HK-2 (cell line): Measurements from ENCODE around the gene NXPH2.
A peak's percentile ranks its signal among the peaks of the same experiment; 100 is the strongest.

Experiments used
- DNase-seq: peaks from one replicate; pipeline ENCODE4 v3.0.0-alpha.2; 2018; ENCODE audit not compliant: unreplicated experiment

Gene NXPH2

GRCh38 chr2:138711812-138712211, 68.4 kb downstream of the NXPH2 start:
- DNase-seq, result no peak

DNA sequence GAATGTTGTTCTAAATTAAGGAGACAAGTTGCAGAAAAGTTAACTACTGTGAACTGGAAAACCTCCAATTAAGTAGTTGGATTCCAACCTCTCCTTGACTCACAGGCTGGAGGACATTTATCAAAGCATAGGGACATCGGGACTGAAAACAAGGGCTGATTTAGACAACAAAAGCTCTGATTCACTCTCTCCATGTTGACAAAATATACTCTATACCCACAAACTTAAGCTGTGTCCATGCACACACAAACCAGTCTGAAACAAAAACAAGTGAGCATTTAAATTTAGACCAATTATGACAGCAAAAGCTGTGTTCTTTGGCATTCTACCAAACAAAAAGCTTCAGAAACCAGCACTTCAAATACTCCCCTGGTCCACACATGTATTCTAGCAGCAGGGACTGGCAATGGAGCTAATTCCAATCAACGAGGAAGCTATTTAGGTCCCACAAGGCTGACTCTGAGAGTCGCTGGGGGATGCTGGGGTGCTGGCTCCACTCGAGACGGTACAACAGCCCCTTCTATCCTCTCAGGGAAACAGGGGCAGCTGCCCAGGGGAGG, 71.4 kb downstream of the NXPH2 start:
- no peak for DNase-seq

GRCh38 chr2:138707392-138708074, 72.7 kb downstream of the NXPH2 start:
- no peak for DNase-seq

GRCh38 chr2:138703242-138703641, 76.9 kb downstream of the NXPH2 start:
- no peak for DNase-seq

DNA sequence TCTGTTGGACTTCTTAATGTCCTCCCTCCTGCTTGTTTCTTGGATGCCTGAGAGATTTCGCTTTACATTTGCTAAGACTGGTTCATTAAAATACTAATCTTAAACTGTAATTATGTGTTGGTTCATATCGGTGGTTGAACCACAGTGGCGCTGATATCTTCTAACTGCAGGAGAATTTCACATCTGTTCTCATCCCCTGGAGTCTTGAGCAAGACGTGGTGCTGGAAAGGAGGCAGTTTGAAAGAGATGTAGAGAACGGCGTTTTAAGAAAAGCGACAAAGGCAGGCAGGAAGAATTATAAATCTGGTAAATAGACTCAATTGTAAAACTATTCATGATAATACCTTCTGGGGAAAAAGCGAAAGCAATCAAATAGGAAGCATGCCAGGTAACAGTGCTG, 79.5 kb downstream of the NXPH2 start:
- DNase-seq, result no peak

GRCh38 chr2:138699421-138699820, 80.8 kb downstream of the NXPH2 start:
- DNase-seq, result no peak

GRCh38 chr2:138698428-138698827, 81.8 kb downstream of the NXPH2 start:
- DNase-seq, result no peak

- DNase-seq, result no peak
Observed at GRCh38 chr2:138691667-138692066, 88.5 kb downstream of the NXPH2 start.

DNA sequence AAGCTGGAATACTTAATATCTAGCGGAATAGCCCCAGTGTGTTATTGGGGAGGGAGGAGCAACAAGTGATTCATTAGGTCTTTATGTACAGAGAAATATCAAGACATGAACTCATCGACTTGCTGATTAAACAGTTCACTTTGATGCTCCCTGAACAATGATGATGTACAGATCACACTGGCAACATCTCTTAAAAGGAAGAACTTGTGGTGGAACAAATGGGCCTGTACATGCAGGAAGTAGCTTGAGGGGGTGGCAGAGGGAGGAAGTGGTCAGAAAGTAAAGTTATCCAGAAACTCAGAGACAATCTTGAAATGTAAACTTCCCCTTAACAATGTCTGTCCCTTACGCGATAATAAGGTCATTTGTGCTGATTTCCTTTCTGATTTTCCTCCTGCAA, 90.5 kb downstream of the NXPH2 start:
- no peak for DNase-seq

DNA sequence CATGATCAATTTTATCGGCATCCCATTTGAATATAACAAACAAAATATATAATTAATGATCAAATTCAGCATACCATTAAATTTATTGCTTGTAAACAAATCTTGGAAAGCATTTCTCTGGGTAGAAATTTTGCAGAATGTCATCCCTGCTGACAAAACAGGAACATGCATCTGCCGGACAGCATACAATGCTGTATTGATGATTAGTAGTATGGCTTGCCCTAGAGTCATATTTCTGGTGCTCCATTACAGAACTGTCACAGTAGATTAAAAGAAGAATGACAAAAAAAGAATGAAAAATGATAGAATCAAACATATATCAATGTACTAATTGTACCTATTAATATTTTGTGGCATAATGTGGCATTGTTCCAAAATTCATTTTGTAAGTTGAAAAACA, 98.0 kb downstream of the NXPH2 start:
- DNase-seq, result no peak

- no peak for DNase-seq
Observed at GRCh38 chr2:138677221-138677620, 103.0 kb downstream of the NXPH2 start.

DNA sequence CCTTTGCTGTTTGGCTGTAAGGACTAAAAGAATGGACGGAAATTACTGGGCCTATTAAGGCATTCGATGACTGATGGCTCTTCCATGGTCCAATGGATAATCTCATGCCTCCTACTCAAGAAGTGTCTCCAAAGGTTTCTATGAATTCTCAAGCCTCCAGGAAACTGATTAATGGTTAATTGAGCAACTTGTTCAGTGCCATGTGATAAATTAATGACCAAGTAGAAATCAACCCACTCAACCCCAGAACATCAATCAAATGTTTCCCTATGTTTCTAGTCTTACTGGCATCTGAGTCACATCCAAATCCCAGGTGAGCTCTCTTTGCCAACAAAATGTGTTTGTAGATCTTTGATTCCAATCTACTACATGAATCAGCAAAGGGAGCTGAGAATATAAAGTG, 103.6 kb downstream of the NXPH2 start:
- DNase-seq, result no peak

GRCh38 chr2:138671566-138671965, 108.6 kb downstream of the NXPH2 start:
- DNase-seq, result no peak

DNA sequence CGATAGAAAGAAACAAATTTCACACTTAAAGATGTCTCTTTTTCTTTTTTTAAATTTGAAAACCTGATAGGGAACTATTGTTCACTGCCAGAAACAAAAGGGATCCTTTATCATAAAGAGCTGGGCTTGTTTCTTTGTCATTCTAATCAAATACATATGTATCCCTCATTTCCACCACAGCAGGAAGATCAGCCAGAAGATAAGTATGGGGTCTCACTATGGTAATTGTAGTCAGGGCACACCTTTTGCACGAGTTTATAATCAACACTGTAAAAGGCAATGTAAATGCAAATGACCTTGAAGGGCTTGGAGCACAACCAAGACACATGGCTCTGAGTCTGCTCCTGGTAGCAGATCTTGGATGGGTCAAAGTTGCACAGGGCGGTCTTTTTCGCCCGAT, 109.5 kb downstream of the NXPH2 start:
- DNase-seq, result no peak

DNA sequence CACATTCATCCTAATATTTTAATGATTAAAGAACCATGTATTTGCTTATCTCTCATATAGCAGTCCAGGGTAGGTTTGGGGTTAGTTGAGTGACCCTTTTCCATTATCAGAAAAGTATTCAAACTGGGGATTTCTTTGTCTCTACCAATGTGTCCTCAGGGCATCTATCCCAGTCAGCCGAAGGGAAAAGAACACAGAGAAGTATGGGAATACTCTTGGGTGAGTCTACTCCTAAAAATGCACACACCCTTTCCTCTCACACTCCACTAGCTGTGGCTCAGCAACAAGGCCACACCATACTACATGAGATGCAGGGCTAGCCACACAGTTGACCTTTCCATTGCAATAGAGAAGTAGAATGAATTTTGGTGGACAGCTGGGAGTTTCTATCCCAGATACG, 114.3 kb downstream of the NXPH2 start:
- DNase-seq, result no peak

DNA sequence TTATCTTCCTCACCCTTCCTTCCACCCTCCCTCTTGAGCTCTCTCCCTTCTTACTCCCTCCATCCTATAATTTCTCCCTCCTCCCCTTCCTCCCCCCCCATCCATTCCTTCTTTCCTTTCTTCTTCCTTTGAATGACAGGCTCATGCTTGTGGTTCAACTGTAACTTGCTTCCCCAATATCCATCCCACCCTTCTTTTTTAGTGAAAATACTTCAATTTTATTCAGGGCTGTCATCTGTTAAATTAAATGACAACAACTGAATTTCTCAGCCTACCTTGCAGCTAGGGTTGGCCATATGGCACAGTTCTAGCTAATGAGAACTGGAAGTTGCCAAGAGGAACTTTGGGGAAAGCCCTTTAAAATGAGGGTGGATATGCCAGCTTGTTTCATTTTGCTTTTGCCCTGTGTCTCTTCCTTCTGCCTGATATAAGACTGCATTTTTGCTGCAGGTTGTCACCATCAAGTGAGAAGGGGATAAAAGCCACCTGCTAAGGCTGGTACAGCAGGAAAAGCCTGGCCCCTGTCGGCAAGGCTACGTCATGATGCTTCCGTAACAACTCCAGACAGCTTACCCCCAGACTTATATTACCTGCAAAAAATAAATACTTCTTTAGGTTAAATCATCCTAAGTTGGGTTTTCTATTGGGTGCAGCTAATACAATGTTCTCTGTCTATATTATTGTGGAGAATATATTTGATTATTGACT, 121.8 kb downstream of the NXPH2 start:
- DNase-seq, result no peak

DNA sequence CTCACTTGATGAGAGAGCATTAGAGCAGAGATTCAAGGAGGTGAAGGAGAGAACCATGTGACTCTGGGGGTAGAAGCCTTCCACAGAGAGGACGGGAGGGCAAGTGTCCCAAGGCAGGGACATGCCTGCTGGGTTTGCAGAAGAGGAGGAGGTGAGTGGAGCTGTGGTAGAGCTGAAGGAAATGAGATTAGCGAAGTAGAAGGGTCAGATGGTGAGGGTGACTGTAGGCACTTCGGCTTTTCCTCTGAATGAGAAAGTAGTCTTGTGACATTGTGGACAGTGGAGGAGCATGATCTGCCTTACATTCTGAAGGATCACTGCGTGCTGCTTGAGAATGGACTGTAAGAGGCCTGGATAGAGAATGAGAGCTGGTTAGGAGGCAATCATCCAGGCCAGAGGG, 126.0 kb downstream of the NXPH2 start:
- DNase-seq, result no peak

DNA sequence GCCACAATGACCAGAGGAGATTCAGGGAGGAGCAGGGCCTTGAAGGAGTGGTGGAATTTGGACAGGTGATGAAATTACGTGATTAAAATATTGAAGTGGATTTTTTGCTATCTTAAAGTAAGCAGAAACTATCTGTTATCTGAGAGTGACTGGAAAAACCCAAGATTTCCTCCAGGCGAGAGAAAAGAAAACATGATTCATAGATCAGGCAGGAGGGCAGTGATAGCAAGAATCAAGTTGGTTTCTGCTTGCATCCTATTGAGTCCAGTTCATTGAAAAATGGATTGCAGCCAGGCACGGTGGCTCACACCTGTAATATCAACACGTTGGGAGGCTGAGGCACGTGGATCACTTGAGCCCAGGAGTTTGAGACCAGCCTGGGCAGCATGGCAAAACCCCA, 127.8 kb downstream of the NXPH2 start:
- DNase-seq, result no peak

DNA sequence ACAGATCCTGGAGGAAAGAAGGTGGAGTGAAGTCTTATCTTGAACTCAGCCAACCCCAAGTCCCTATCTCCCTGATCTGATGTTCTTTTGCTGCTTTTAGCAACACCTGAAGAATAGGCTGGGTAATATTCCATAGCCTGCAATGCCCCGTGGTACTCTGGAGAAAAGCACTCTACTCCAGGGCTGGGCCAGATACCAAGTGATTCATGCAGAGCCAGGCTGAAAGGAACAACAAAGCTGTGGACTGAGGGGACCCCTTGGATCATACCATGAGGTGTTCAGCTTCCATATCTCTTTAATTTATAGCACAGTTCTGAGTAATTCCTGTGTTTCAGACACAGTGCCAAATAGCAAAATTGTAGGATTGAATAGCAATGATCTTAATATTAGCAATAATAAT, 130.6 kb downstream of the NXPH2 start:
- DNase-seq, result no peak

DNA sequence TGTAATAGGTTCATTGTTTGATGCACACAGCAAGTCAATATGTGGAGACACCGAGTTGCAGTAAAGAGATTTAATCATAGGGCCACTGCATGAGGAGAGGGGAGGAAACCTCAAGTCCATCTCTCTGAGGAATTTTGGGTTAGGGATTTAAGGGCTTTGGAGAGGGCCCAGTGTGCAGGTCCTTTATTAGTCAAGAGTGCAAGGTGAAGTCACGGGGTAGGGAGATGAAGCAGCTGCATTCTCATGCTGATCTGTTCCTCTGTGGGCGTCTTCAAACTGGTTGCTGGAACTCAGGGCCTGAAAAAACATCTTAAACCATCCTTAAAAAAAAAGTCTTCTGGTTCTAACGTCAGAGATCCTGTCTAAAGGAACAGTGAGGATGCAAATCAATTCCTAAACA, 131.6 kb downstream of the NXPH2 start:
- no peak for DNase-seq

DNA sequence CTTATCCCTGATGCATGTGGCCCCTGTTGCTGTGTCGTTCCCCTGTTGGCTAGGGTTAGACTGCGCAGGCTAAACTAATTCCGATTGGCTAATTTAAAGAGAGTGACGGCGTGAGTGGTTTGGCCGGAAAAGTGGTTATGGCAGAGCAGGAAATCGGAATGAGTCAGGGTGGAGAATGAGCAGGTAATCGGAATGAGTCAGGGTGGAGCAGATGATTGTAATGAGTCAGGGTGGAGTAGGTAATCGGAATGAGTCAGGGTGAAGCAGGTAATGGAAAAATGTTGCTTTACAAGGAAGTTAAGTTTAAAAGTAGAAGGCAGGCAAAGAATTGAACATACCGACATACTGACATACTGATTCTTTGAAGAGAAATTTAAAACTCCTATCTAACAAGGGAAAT, 135.4 kb downstream of the NXPH2 start:
- peak; percentile 34 for DNase-seq

- DNase-seq, result no peak
Observed at GRCh38 chr2:138640921-138641676, 139.1 kb downstream of the NXPH2 start.

DNA sequence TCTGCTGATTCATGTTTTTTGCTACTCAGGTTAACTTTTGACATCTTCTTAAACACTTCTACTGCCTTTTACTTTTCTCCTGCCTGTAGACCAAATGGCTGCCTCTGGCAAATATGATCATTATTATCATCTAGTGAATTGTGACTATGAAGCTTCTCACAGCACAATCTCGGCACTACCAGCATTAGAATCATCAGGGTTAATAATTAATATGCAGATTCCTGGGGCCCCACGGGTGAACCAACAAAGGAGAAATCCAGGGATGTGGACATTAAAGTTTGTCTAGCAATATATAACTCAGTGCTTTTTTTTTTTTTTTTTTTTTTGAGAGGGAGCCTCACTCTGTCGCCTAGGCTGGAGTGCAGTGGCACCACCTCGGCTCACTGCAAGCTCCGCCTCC, 142.5 kb downstream of the NXPH2 start:
- DNase-seq, result no peak
